BJ (cell line): ENCODE measurements around the gene PDE4A. TPM values are rescaled to one million over a fixed set of nuclear protein-coding genes. Genes with fewer than 3 reads are reported as not detected.
A peak's percentile ranks its signal among the peaks of the same experiment; 100 is the strongest.
"Not testable (repeated sequence)": the region's sequence is repeated elsewhere in the genome, so short reads cannot be mapped to it uniquely, and the experiment has no call there.

Experiments
- CTCF ChIA-PET: fragments of 350-600 bp; formaldehyde crosslinking; extraction: SDS; loops from one replicate; lab custom pipeline; 2021; ENCODE audit warnings: antibody characterized with exemption, inconsistent platforms; lab: Yijun Ruan, JAX
- POLR2A ChIA-PET: fragments of 300-600 bp; sonication (Branson Sonifier 250); formaldehyde crosslinking; extraction: SDS; loops from one replicate; lab custom pipeline; 2021; ENCODE audit warnings: antibody characterized with exemption; lab: Charles Lee
- DNase-seq: peaks from one replicate; pipeline ENCODE4 v3.0.0-alpha.2; 2011; ENCODE audit warnings: low read depth
- H3K27me3 ChIP-seq: 2 replicates; pipeline ENCODE4 v1.6.0; 2011; ENCODE audit warnings: low read length; ENCODE audit not compliant: control insufficient read depth, insufficient read depth
- H3K36me3 ChIP-seq: 2 replicates; pipeline ENCODE4 v1.5.1; 2011; ENCODE audit warnings: low read length; ENCODE audit not compliant: control insufficient read depth, insufficient read depth
- H3K4me3 ChIP-seq: 2 replicates; pipeline ENCODE4 v1.5.1; 2011; ENCODE audit warnings: low read depth, mild to moderate bottlenecking, control low read depth, low read length
- CTCF ChIP-seq: IDR thresholded peaks from 2 replicates; pipeline ENCODE4 v1.5.1; 2011; ENCODE audit warnings: low read depth, mild to moderate bottlenecking, control low read depth, inconsistent platforms, low read length, moderate library complexity; ENCODE audit not compliant: insufficient read depth
- polyA minus RNA-seq: library from RNA; depleted of rRNA, polyadenylated mRNA; stranded (reverse); fragments of >200 nt; gene quantifications from 2 replicates; pipeline ENCODE4 v1.2.3, GENCODE V29; 2011; rRNA and poly(A)+ RNA removed
- polyA plus RNA-seq: library from polyadenylated mRNA; depleted of rRNA; stranded (reverse); fragments of >200 nt; gene quantifications from 2 replicates; pipeline ENCODE4 v1.2.3, GENCODE V29; 2011; rRNA removed

The PDE4A gene
- polyA plus RNA-seq (3.4 and 4.2 TPM in 2 replicates), polyA minus RNA-seq (11.1 and 15.9 TPM in 2 replicates)

GRCh38 chr19:10420444-10421239 lies at the start of gene PDE4A:
TSS of gene PDE4A (plus strand) at chr19:10420538. CDS start at chr19:10420765, 227 bp downstream.
- H3K4me3 ChIP-seq: peak within 1 kb of the TSS; percentile 17
- H3K36me3 ChIP-seq: no peaks in the 10 kb centered on the region
- CTCF ChIA-PET: interaction anchor here (0.6 to 17.1 kb wide), 3 partner anchors 14 to 78 kb away, joined by 3 to 321 read pairs (median 6); partner anchors contain the start of gene CDC37
- TF ChIP-seq CTCF: peak; percentile 52
- POLR2A ChIA-PET: no interaction called here
- H3K27me3 ChIP-seq: peaks cover 34% of the 10 kb centered on the region
- DNase-seq: no peak

GRCh38 chr19:10372690-10373089 lies 47.6 kb upstream of the PDE4A start:
- no peak for DNase-seq
- peaks cover 13% of the 10 kb centered on the region for H3K36me3 ChIP-seq
- ChIA-PET POLR2A (no interaction called here), CTCF (interaction anchor here (1.1 to 1.5 kb wide), 3 partner anchors 16 to 94 kb away, joined by 3 to 5 read pairs (median 5); no protein-coding TSS in a partner anchor)
- no peak for TF ChIP-seq CTCF
- H3K27me3 ChIP-seq: no peaks in the 10 kb centered on the region
- H3K4me3 ChIP-seq: no peak overlapping the region

GRCh38 chr19:10374931-10375330 lies 45.4 kb upstream of the PDE4A start:
- no peak for DNase-seq
- TF ChIP-seq CTCF: no peak
- Histone ChIP-seq H3K27me3 (no peaks in the 10 kb centered on the region), H3K4me3 (no peak overlapping the region), H3K36me3 (peaks cover 9% of the 10 kb centered on the region)
- ChIA-PET POLR2A (no interaction called here), CTCF (interaction anchor here (0.7 to 1.5 kb wide), 4 partner anchors 11 to 125 kb away, joined by 3 to 5 read pairs (median 4); no protein-coding TSS in a partner anchor)

- H3K36me3 ChIP-seq, H3K4me3 ChIP-seq, H3K27me3 ChIP-seq, CTCF ChIA-PET, DNase-seq, POLR2A ChIA-PET: not testable (repeated sequence)
Observed at GRCh38 chr19:10377140-10377640, 43.1 kb upstream of the PDE4A start.

- TF ChIP-seq CTCF: no peak
- H3K4me3 ChIP-seq: no peak overlapping the region
- DNase-seq: no peak
- no peaks in the 10 kb centered on the region for H3K27me3 ChIP-seq
- POLR2A ChIA-PET: no interaction called here
- H3K36me3 ChIP-seq: peaks cover 7% of the 10 kb centered on the region
- CTCF ChIA-PET: interaction anchor here (11.7 kb wide), 1 partner anchor 110 kb away, joined by 228 read pairs; the partner anchor contains the start of gene ICAM1
Observed at GRCh38 chr19:10378124-10378523, 42.2 kb upstream of the PDE4A start.
